Stimulated activated CD4-positive, alpha-beta T cell treated with anti-CD3 and anti-CD28 coated beads, Interleukin-15, amount 100 ng/mL, for 1 hour (primary cell): ENCODE data around the gene MPP2.
"Not testable (repeated sequence)": the region's sequence is repeated elsewhere in the genome, so short reads cannot be mapped to it uniquely, and the experiment has no call there.

Source experiments
- DNase-seq, 2 donors: peaks; one replicate each; pipeline ENCODE4 v3.0.0-alpha.2; 2020; ENCODE audit warnings: low read depth in 1 of 2, low spot score in 1 of 2

MPP2 gene, protein sequence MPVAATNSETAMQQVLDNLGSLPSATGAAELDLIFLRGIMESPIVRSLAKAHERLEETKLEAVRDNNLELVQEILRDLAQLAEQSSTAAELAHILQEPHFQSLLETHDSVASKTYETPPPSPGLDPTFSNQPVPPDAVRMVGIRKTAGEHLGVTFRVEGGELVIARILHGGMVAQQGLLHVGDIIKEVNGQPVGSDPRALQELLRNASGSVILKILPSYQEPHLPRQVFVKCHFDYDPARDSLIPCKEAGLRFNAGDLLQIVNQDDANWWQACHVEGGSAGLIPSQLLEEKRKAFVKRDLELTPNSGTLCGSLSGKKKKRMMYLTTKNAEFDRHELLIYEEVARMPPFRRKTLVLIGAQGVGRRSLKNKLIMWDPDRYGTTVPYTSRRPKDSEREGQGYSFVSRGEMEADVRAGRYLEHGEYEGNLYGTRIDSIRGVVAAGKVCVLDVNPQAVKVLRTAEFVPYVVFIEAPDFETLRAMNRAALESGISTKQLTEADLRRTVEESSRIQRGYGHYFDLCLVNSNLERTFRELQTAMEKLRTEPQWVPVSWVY

DNA sequence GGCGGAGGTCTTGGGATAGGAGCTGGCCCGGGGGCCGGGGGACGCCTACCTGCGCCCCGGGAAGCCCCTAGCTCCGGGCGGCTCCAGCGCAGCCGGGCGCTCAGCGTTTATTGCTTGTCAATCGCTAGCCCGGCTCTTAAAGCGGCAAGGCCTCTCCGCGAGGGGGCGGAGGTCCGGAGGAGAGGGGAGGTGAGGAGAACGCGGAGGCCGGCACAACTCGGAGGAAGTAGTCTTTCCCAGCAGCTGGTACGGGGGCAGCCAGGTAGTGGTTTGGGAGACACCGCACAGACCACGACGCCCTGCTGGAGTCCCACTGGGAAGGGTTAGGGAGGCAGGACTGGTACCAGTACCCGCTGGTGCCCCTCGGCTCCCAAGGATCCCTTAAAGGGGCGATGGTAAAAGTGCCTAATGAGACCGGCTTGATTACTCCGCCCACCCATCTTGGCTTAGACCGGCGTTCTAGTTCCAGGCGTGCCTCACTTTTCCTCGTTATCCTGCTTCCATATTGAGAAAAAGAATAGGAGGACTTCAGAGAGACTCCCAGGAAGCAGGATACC lies at the start of gene MPP2:
MPP2 (minus strand) TSS at position 112 of the 557 bp plus-strand sequence. CDS start 3,076 bp downstream, outside the sequence.
- DNase-seq = peak in 1 of 2 donors; percentile 27

DNA sequence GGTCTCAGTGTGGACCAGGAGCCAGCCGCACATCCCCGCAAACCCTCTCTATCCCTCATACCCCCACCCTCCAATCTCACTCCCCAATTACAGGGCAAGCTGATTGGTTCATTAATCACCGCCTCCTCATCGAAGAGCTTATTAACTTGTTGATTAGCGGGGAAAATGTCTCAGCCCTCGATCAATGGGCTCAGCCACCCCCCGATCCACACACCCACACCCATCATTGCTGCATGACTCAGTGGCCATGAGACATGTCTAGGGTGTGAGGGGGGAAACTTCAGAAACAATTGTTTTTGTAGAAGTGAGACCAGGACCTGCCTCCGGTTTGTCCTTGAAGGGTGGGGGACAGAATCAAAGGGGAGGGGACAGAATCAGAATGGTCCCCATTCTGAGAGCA lies 48.9 kb upstream of the MPP2 start:
- DNase-seq = no peak

DNA sequence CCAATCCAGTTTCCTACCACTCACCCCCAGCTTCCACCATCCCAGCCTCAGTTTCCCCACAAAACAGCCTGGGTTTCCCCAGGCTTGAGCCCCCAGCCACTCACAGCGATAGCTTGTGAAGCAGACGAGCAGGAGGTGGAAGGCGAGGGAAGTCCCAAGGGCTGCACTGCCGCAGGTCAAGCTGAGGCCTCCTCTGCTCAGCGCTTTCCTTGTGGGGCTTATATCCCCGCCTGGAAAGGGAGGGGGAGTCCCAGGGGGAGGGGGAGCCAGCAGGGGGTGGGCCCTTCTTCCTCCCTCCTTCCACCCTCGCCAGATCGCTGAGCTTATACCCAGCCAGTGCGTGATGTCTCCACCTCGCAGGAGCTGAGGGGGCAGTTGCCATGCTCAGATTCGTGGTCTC lies 46.4 kb upstream of the MPP2 start, which contains the start of gene PYY:
PYY (minus strand) TSS at position 195 of the 400 bp plus-strand sequence. CDS start 457 bp downstream, outside the sequence.
- DNase-seq = no peak

DNA sequence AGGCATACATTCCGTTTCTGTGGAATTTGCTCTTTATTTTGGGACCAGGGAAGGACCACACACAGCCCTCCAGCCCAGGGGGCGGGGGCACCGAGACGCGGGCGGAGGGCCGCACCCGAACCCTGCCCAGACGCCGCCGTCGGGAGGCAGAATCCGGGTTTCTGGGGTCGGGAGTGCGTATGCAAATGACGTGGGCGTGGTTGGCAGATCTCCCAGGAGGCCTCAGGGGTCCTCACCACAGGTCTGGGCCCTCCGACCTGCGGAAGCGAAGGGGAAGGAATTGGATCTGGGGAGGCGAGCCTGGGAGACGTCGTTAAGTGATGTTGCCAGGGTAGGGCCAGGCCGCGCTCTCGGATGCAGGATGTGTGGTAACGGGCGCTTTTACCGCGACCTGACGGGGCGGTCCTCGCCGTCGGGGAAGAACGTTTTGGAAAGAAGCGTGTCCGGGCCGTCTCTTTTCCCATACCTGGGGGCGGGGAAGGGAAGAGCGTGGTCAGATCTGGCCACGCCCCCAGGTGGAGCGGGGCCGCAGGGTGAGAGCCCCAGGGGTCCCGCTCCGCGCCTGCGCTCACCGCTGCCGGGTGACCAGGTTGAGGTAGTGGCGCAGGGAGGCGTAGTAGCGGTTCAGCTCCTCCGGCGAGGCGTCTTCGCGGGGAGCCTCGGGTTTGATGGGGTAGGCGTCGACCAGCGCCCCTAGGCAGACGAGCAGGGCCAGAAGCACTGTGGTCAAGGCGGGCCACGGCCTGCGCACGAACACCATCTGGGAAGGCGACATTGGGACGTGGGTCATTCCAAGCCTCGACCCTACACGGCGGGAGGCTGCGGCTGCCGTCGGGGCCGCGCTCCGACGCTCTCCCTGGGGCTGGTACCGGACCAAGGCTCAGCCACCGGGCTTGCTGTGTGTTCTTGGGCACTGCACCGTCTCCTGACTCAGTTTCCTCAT lies 45.7 kb upstream of the MPP2 start:
- no peak for DNase-seq

DNA sequence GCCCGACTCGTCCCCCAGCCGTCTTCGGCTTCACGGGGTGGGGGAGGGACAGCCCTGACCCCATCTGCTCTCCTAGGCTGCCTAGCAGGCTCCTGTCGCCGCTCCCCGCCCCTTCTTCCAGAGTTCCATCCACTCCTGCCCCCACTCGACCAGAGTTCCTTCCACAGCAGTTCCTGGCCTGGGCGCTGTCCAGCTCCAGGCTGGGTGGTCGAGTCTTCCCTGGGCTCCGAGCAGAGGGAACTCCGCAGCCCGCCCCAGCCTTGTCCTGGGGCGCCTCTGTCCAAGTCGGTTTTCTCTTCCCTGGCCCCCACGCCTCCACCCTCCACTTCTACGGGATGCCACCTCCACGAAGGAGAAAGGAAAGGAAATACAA lies 45.0 kb upstream of the MPP2 start:
- no peak for DNase-seq

DNA sequence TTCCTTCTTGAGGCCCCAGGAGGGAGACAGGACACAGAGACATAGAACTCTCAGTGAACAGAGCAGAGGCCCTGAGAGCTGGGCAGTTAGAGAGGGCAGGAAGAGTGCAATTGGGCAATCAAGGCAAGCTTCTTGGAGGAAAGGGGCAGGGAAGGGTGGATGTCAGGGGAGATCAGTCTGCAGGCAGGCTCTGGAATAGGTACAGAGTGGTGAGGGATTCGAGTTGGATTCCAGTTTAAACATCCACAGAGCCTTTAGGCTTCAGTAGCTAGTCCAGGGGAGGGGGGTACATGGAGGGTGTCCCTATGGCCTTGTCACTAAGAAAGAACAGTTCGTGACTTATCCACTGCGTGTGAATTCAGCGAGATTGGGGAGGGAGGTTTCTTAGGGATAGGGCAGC lies 44.4 kb upstream of the MPP2 start:
- no peak for DNase-seq

DNA sequence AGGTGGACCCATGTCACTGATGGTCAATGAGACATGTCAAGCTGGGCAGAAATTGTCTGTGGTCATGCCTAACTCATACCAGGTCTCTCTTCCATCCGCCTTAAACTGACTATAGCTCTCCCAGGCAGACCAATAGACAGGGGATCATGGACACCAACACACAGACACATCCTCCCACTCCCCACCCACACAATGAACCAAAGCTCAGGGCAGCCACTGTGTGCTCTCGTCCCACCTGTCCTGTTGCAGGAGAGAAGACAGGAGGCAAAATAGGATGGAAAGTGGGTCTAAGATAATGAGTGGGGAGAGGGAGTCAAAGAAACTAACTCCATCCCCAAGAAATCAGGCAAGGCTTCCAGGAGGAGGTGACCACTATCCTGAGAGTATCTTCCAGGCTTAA lies 43.2 kb upstream of the MPP2 start:
- DNase-seq = no peak

DNA sequence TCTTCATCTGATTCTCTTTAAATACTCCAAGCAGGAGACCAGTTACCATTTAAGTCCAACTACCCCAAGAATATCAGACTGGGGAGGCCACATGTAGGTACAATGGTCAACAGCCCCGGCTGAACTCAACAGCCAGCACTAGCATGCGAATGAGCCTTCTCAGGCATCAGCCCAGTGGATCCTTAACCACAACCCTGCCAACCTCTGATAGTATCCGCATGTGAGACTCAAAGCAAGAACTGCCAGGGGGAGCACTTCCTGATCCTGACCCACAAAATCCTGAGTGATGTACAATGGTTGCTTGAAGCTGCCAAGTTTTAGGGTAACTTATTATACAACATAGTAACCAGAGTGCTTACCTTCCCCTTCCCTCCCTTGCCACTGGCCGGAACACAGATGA lies 42.4 kb upstream of the MPP2 start:
- no peak for DNase-seq

DNA sequence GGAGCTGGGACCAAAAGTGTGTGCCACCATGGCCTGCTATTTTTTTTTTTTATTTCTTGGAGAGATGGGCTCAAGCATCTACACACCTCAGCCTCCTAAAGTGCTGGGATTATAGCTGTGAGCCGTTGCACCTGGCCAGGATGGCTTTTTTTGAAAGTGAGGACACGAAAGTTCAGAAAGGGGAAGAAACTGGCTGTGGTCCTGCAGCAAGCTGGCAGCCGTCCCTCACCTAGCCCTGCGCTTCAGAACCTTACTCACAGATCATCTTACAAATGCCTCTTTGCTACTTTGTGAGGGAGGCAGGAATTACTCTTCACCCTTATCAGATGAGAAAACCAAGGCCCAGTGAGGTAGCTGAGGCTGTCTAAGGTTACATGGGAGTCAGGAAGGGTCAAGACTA lies 39.4 kb upstream of the MPP2 start:
- no peak for DNase-seq

DNA sequence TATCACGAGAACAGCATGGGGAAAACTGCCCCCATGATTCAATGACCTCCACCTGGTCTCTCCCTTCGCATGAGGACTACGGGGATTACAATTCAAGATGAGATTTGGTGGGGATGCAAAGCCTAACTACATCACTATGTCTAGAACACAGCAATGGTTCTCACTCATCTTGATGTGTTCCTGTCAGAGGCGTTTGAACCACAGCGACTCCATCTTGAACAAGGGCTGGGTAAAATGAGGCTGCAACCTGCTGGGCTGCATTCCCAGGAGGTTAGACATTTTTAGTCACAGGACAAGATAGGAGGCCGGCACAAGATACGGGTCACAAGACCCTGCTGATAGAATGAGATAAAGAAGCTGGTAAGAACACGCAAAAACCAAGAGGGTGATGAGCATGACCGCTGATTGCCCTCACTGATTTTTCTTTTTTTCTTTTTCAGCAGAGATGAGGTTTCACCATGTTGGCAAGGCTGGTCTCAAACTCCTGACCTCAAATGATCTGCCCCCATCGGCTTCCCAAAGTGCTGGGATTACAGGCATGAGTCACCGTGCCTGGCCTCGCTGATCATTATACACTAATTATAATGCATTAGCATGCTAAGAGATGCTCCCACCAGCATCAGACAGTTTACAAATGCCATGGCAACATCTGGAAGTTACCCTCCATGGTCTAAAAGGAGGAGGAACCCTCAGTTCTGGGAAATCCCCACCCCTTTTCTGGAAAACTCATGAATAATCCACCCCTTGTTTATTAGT lies 37.9 kb upstream of the MPP2 start:
- DNase-seq = no peak

DNA sequence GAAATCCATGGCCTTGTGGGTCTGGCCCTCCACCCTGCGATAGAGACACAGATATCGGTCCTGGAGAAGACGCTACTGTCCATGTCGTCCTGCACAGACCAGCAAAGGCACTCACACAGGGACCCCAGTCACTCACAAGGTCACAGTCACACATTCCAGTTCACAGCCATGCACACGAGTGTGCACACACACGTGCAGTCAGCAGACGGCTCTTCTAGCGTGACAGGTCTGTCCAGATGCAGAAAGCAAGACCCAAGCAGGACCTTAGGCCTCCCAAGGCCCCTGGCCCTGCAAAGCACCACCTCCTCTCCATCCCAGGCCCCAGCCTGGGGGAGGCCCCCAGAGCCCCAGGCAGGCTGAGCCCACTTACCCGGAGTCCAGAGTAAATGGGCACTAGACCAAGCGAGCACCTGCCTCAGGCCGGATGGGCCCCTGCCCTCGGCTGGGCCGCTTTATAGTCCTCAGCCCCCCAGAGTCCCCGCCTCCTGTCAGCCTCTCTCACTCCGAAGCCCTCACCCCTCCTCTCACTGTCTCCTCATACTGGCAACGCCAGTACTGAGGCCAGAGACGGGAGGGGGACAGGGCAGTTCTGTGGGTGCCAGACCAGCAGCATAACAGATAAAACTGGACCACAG lies 34.8 kb upstream of the MPP2 start, which contains the start of gene PPY:
PPY (minus strand) TSS at position 426 of the 635 bp plus-strand sequence. CDS start 822 bp downstream, outside the sequence.
- no peak for DNase-seq

DNA sequence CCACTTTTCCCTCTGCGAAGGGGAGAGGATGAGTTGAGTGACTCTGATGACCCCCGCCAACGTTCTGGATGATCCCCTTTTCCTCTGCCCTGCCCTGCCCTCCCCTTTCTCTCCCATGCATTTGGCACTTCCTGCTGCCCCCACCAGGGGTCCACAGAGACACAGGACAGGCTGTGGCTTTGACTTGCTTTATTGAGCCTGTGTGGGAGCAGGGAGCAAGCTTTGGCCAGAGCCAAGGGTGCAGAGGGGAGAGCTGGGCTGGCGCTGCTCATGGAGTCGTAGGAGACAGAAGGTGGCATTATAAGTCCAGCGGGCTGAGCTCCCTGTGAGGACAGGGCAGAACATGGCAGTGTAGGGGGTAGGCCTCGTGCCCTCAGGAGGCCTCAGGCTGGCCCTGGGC lies 33.3 kb upstream of the MPP2 start:
- DNase-seq = no peak

DNA sequence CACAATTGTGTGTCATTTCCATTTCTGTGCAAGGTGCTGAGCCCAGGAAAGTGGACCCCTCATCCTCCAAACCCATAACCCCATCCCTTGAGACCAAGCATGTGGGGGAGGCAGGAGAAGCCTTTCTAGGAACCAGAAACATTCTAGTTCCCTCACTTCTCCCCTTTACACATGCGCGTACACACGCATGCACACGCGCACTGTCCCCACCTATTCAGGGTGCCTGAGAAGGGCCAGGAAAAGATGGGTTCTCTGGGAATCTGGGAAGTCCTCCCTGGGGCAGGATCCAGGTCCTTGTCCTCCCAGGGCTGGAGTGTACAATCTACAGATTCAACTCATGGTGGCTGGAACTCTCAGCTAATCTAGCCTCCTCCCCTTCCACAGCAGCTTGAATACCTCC lies 32.5 kb upstream of the MPP2 start:
- no peak for DNase-seq

DNA sequence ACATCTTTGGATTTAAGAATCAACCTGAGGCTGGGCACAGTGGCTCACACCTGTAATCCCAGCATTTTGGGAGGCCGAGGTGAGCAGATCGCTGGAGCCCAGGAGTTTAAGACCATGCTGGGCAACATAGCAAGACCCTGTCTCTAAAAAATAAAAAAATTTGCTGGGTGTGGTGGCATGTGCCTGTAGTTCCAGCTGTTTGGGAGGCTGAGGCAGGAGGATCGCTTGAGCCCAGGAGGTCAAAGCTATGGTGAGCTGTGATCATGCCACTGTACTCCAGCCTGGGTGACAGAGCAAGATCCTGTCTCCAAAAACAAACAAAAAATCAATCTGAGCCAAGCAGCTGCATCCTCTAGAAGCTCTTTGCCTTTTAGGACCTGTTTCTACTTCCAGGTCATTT lies 32.1 kb upstream of the MPP2 start:
- not testable (repeated sequence) for DNase-seq

DNA sequence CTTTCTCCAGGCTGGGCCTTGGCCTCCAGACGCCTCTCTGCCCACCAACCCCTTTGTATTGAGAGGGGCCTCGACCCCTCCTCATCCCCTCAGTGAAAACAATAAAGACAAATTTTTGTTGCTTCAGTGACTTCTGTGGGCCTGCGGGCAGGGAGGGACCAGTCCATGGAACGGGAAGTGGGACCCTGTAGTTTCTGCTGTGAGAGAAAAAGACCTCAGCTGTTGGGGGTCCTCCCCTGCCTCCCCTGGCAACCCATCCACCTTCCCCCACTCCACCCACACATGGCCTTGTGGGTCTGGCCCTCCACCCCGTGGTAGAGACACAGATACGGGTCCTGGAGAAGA lies 31.5 kb upstream of the MPP2 start:
- no peak for DNase-seq

DNA sequence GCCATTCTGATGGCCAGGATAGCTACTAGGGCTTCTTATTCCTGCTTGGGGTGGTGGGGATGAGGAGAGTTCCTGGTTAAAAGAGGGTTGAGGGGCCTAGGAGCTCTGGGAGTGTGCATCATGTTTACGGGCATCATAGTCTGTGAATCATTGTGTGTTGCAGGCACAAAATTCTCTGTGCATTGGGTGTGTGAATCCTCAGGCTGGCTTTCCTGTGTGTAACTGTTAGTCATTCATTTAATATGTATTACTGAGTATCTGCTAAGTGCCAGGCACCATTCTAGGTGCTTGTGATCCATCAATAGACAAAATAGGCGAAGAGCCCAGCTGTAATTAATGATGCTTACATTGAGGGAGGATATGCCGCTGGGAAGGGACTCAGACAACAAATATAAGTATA lies 29.1 kb upstream of the MPP2 start:
- DNase-seq = no peak

DNA sequence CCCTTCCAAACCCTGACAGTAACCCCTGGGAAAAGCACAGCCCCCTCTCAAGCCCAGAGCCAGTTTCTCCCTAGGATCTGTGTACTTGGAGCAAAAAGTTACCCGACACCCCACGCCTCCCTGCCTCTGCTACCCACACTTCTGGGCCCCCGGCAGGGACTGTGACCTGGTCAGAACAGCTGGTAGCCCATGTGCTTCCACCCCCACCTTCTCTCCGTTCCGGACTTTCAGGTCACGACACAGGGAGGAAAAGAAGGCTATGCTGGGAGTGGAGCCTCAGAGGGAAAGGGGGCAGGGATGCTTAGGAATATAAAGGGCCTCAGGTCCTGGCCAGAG lies 28.6 kb upstream of the MPP2 start:
- DNase-seq = no peak

DNA sequence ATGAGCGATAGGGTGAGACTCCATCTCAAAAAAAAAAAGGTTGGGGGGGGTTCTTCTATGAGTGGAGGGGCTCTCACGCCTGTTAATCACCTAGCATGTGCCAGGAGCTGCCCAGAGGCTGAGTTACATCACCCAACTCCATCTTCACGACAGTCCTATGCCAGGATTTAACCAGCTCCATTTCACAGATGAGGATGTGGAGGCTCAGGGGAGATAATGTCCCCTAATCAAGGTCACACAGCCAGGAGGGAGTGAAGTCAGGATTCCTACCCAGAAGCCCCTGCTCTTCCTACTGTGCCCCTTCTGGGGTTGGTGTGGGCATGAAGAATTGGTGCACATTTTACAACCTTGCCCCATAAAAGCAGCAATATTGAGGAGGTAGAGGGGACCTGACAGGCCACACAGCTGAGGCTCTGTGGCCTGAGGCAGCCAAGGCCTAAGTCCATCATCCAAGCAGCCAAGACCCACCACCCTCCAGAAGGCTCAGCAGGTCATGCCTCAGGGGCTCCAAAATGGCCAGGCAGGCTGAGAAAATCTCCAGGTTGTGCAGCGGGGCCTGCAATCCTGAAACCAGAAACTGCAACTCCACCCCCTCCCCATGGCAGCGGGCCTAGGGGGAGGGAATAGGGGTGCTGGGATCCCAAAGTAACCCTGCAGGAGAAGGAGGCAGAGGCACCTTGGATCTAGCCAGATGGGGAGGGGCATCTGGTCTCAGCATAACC lies 28.0 kb upstream of the MPP2 start:
- no peak for DNase-seq

DNA sequence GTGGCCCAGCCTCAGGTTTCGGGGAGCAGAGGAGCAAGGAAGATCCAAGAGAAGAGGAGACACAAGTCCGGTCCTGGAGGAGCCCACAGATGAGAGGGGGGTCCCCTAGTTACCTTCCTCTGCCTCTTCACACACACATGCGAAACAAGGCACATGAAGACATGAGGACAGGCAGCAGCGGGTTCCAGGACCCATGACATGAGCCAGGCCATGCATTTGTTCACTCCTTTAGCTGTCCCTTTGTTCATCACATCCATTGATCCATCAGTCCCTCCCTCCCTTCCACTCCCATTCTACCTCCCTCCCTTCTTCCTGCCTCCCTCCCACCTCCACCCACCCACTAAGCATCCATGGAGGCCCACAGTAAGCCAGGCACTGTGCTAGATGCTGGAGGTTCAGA lies 25.6 kb upstream of the MPP2 start:
- no peak for DNase-seq

DNA sequence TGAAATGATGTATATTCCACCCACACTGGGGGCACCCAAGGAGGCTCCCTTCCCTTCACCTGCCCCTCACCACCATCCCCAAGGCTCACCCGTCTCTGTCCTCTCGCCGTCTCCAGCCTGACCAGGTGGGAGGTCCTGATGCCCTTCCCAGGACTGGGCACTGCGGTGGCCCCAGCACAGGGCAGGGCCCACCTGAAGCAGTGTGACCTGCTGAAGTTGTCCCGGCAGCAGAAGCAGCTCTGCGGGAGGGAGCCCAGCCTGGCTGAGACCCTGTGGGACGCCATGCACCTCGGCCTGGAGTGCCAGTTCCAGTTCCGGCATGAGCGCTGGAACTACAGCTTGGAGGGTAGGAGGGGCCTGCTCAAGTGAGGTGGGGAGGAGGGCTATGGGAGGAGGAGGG lies 25.0 kb upstream of the MPP2 start:
- DNase-seq = no peak
